Stimulated activated CD4-positive, alpha-beta T cell treated with anti-CD3 and anti-CD28 coated beads, Interleukin-12 subunit alpha, Interleukin-12 subunit beta, amount 100 ng/mL, for 24 hours (primary cell): ENCODE data around the gene CLEC19A.
"Not testable (repeated sequence)": the region's sequence is repeated elsewhere in the genome, so short reads cannot be mapped to it uniquely, and the experiment has no call there.

Source experiments
- DNase-seq, 2 experiments: peaks; one replicate each; pipeline ENCODE4 v3.0.0-alpha.2; 2020; ENCODE audit warnings: low read depth in 2 of 2

CLEC19A gene

GRCh38 chr16:19286827-19287226 lies 1.3 kb downstream of the CLEC19A start:
- no peak for DNase-seq

GRCh38 chr16:19287241-19287640 lies 1.7 kb downstream of the CLEC19A start:
- no peak for DNase-seq

- DNase-seq: no peak
Observed at GRCh38 chr16:19288872-19289799, 3.6 kb downstream of the CLEC19A start.

- DNase-seq: no peak
Observed at GRCh38 chr16:19289811-19290485, 4.4 kb downstream of the CLEC19A start.

- no peak for DNase-seq
Observed at GRCh38 chr16:19290860-19291259, 5.3 kb downstream of the CLEC19A start.

GRCh38 chr16:19291475-19291874 lies 5.9 kb downstream of the CLEC19A start:
- DNase-seq: no peak

GRCh38 chr16:19292186-19292585 lies 6.7 kb downstream of the CLEC19A start:
- no peak for DNase-seq

GRCh38 chr16:19294156-19294649 lies 8.7 kb downstream of the CLEC19A start:
- DNase-seq: peak; percentile 3 to 46

- DNase-seq: no peak
Observed at GRCh38 chr16:19295393-19295792, 9.9 kb downstream of the CLEC19A start.

- no peak for DNase-seq
Observed at GRCh38 chr16:19297454-19297853, 11.9 kb downstream of the CLEC19A start.

- DNase-seq: no peak
Observed at GRCh38 chr16:19299565-19299964, 14.0 kb downstream of the CLEC19A start.

GRCh38 chr16:19301931-19302330 lies 16.4 kb downstream of the CLEC19A start:
- no peak for DNase-seq

- no peak for DNase-seq
Observed at GRCh38 chr16:19304750-19305149, 19.2 kb downstream of the CLEC19A start.

- no peak for DNase-seq
Observed at GRCh38 chr16:19305443-19305842, 19.9 kb downstream of the CLEC19A start.

GRCh38 chr16:19307587-19308241 lies 22.2 kb downstream of the CLEC19A start:
- no peak for DNase-seq

- DNase-seq: no peak
Observed at GRCh38 chr16:19308392-19308791, 22.9 kb downstream of the CLEC19A start.

- no peak for DNase-seq
Observed at GRCh38 chr16:19309178-19309577, 23.6 kb downstream of the CLEC19A start.

- DNase-seq: no peak
Observed at GRCh38 chr16:19314718-19315425, 29.3 kb downstream of the CLEC19A start.

- DNase-seq: no peak
Observed at GRCh38 chr16:19315889-19316433, 30.4 kb downstream of the CLEC19A start.

- DNase-seq: no peak
Observed at GRCh38 chr16:19316846-19317245, 31.3 kb downstream of the CLEC19A start.

GRCh38 chr16:19321186-19321585 lies 35.7 kb downstream of the CLEC19A start:
- not testable (repeated sequence) for DNase-seq
